Measurements from ENCODE around the gene FASTKD3. TPM values are rescaled to one million over a fixed set of nuclear protein-coding genes. Genes with fewer than 3 reads are reported as not detected.

The FASTKD3 gene
- total and polyA plus RNA-seq, 2 donors (not counting 3 experiments of a cell fraction or from before 2014, with no cell fraction given) = 5.5 to 9.6 TPM

GRCh38 chr5:7894439-7894838 lies 25.6 kb upstream of the FASTKD3 start:
- no peak overlapping the region for H3K4me2 ChIP-seq (ENCODE audit: insufficient read depth, low read length)
- H3K4me1 ChIP-seq (ENCODE audit: control insufficient read depth, extremely low read depth, insufficient read depth, low read length) = no peaks in the 10 kb centered on the region
- intact Hi-C loops (cut with micrococcal nuclease) (loop anchor here (10.0 kb wide), 1 partner anchor 560 kb away; no protein-coding TSS in a partner anchor), dilution Hi-C loops (cut with MboI; ENCODE audit: extremely low pct_ligation_motif_present, low sequenced_read_pairs) (no loop called here)
- H3K9me3 ChIP-seq (replicated peaks; ENCODE audit: control insufficient read depth, insufficient read depth, low read length) = no peaks in the 10 kb centered on the region
- ChIA-PET POLR2A (no interaction called here), CTCF (no interaction called here)
- H3K9ac ChIP-seq (replicated peaks; ENCODE audit: extremely low read depth, insufficient read depth, low read length) = no peak overlapping the region
- no peak for TF ChIP-seq POLR2AphosphoS5 (IDR thresholded peaks at IDR 0.05; ENCODE audit: insufficient read depth, low read depth, low read length)
- no peaks in the 10 kb centered on the region for H3K79me2 ChIP-seq (ENCODE audit: control insufficient read depth, insufficient read depth, low read length)
- H4K20me1 ChIP-seq (replicated peaks; ENCODE audit: control insufficient read depth, extremely low read depth, insufficient read depth, low read length) = no peaks in the 10 kb centered on the region
- DNase-seq (ENCODE audit: low read depth, low spot score) (no peak), FAIRE-seq (no peak)
- peaks cover 17 to 18% of the 10 kb centered on the region in 2 experiments for H3K36me3 ChIP-seq (ENCODE audit: control insufficient read depth in 2 of 2, extremely low read depth in 1 of 2, insufficient read depth in 2 of 2, low read length in 2 of 2)
- H3K27ac ChIP-seq (ENCODE audit: insufficient read depth, low read depth, low read length) = no peak overlapping the region
- no peaks in the 10 kb centered on the region for H3K9me1 ChIP-seq (replicated peaks; ENCODE audit: control insufficient read depth, extremely low read depth, insufficient read depth, low read length)
- no peak overlapping the region for H3K4me3 ChIP-seq (replicated peaks in 1 of 3; ENCODE audit: insufficient read depth in 1 of 3, low read depth in 1 of 3, low read length in 3 of 3)
- BruUV-seq (replicated peaks) = no TSS peak
- H2AFZ ChIP-seq (ENCODE audit: low read depth, low read length) = no peak overlapping the region
- H3K27me3 ChIP-seq (ENCODE audit: control insufficient read depth in 2 of 2, insufficient read depth in 2 of 2, low read length in 2 of 2) = no peaks in the 10 kb centered on the region

DNA sequence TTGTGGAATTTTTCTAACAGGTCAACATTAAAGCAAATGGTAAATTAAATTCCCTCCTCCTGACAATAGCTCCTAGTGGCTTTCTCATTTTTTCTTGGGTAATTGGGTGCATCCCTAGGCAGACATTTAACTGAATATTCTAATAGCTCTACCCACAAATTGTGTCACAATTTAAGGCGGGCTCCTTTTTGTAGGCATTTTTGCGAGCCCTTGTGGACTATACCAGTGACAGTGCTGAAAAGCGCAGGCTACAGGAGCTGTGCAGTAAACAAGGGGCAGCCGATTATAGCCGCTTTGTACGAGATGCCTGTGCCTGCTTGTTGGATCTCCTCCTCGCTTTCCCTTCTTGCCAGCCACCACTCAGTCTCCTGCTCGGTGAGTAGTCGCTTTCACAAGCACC lies 20.1 kb upstream of the FASTKD3 start:
- H3K9ac ChIP-seq (replicated peaks; ENCODE audit: extremely low read depth, insufficient read depth, low read length) = no peak overlapping the region
- dilution Hi-C loops (cut with MboI; ENCODE audit: extremely low pct_ligation_motif_present, low sequenced_read_pairs) (no loop called here), intact Hi-C loops (cut with micrococcal nuclease) (no loop called here)
- H3K4me2 ChIP-seq (ENCODE audit: insufficient read depth, low read length) = no peak overlapping the region
- H3K4me1 ChIP-seq (ENCODE audit: control insufficient read depth, extremely low read depth, insufficient read depth, low read length) = no peaks in the 10 kb centered on the region
- H3K9me3 ChIP-seq (replicated peaks; ENCODE audit: control insufficient read depth, insufficient read depth, low read length) = no peaks in the 10 kb centered on the region
- no TSS peak for BruUV-seq (replicated peaks)
- H3K4me3 ChIP-seq (replicated peaks in 1 of 3; ENCODE audit: insufficient read depth in 1 of 3, low read depth in 1 of 3, low read length in 3 of 3) = no peak overlapping the region
- no peaks in the 10 kb centered on the region for H4K20me1 ChIP-seq (replicated peaks; ENCODE audit: control insufficient read depth, extremely low read depth, insufficient read depth, low read length)
- H3K27me3 ChIP-seq (ENCODE audit: control insufficient read depth in 2 of 2, insufficient read depth in 2 of 2, low read length in 2 of 2) = no peaks in the 10 kb centered on the region
- CTCF ChIA-PET = interaction anchor here (0.9 kb wide), 1 partner anchor 8 kb away, joined by 3 read pairs; no protein-coding TSS in a partner anchor
- no peaks in the 10 kb centered on the region for H3K9me1 ChIP-seq (replicated peaks; ENCODE audit: control insufficient read depth, extremely low read depth, insufficient read depth, low read length)
- POLR2A ChIA-PET = no interaction called here
- TF ChIP-seq GATA2 (IDR thresholded peaks at IDR 0.05; ENCODE audit: insufficient read depth, insufficient read length, low read depth, low read length) = no peak
- no peak for TF ChIP-seq MAX (IDR thresholded peaks at IDR 0.05; ENCODE audit: insufficient read depth, insufficient read length)
- TF ChIP-seq CTCF (IDR thresholded peaks at IDR 0.05; ENCODE audit: extremely low read depth in 1 of 2, insufficient read depth in 1 of 2, low read depth in 1 of 2, low read length in 2 of 2) = no peak
- no peak for TF ChIP-seq FOS (IDR thresholded peaks at IDR 0.05; ENCODE audit: borderline replicate concordance, insufficient read depth, low read length)
- no peak for TF ChIP-seq JUN (IDR thresholded peaks at IDR 0.05; ENCODE audit: borderline replicate concordance, insufficient read depth, insufficient read length, low read depth)
- TF ChIP-seq EZH2 (IDR thresholded peaks at IDR 0.05; ENCODE audit: borderline replicate concordance, low read depth, low read length, severe bottlenecking) = no peak
- TF ChIP-seq POLR2A (IDR thresholded peaks at IDR 0.05; ENCODE audit: low read depth, low read length) = no peak
- TF ChIP-seq MYC (IDR thresholded peaks at IDR 0.05; ENCODE audit: low read depth, low read length) = no peak
- no peak for TF ChIP-seq POLR2AphosphoS5 (IDR thresholded peaks at IDR 0.05; ENCODE audit: insufficient read depth, low read depth, low read length)
- H2AFZ ChIP-seq (ENCODE audit: low read depth, low read length) = no peak overlapping the region
- FAIRE-seq = no peak
- DNase-seq (ENCODE audit: low read depth, low spot score) = no peak
- H3K27ac ChIP-seq (ENCODE audit: insufficient read depth, low read depth, low read length) = no peak overlapping the region
- peaks cover 9 to 16% of the 10 kb centered on the region in 2 experiments for H3K36me3 ChIP-seq (ENCODE audit: control insufficient read depth in 2 of 2, extremely low read depth in 1 of 2, insufficient read depth in 2 of 2, low read length in 2 of 2)
- H3K79me2 ChIP-seq (ENCODE audit: control insufficient read depth, insufficient read depth, low read length) = no peaks in the 10 kb centered on the region
